GM12892 (cell line): Measurements from ENCODE around the gene NDUFAB1.

Experiments
- DNase-seq: peaks from one replicate; pipeline ENCODE4 v3.0.0; 2011; ENCODE audit not compliant: insufficient read length
- FAIRE-seq: peaks from 2 replicates; lab custom pipeline; 2011; peaks lifted over from hg19 to GRCh38; lab: Jason Lieb, UNC
- POLR2A ChIP-seq: IDR thresholded peaks from 2 replicates; pipeline ENCODE4 v1.6.1; 2011; ENCODE audit warnings: low read depth, low read length, control low read depth
- POLR2AphosphoS5 ChIP-seq: IDR thresholded peaks from 2 replicates; pipeline ENCODE4 v1.6.1; 2011; ENCODE audit warnings: low read depth, low read length, control low read depth
- TAF1 ChIP-seq: IDR thresholded peaks from 2 replicates; pipeline ENCODE4 v1.6.1; 2011; ENCODE audit warnings: low read depth, mild to moderate bottlenecking, control low read depth, low read length, borderline replicate concordance

The NDUFAB1 gene

GRCh38 chr16:23537390-23537789 is 58.7 kb downstream of the NDUFAB1 start:
- TF ChIP-seq POLR2A, result no peak
- no peak for TF ChIP-seq TAF1
- TF ChIP-seq POLR2AphosphoS5, result no peak
- DNase-seq, result no peak
- no peak for FAIRE-seq

GRCh38 chr16:23535901-23536300 is 60.2 kb downstream of the NDUFAB1 start:
- DNase-seq, result no peak
- no peak for FAIRE-seq
- no peak for TF ChIP-seq POLR2AphosphoS5
- no peak for TF ChIP-seq POLR2A
- no peak for TF ChIP-seq TAF1

DNA sequence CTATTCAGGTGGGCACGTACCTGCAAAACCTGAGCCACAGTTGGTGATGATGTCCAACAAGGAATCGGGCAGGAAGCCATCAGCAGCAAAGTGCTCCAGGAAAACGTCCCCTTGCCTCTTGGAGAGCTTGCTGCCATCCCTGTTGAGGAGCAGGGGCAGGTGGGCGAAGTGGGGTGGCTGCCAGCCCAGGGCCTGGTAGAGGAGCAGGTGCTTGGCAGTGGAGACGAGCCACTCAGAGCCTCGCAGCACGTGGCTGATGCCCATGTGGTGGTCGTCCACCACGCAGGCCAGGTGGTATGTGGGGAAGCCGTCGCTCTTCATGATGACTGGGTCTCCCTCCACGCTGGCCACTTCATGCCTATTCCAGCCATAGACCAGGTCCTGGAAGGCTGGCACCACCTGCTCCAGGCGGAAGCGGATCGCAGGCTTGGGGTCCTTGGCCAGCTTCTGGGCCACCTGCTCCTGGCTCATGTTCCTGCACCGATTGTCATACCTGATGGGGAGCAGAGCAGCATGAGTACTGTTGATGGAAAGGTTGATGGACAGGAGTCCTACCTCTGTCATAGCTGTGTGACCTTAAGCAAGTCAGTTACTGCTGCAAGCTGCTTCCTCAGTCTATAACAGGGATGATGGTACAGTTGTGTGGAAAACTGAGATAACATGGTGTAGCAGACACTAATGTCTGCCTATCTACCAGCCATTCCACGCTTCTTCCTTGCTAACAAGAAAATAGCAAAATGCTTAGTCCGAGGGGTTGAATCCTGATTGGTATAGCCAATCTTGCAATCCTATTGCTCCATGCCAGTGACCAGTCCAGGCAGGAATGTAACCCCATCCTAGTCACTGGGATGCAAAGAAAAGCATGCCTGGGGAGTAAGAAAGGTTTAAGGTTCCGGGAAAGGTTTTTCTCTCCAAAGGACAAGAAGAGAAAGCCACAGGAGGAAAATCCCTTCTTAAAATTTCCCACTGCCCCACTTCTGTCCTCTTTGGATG is 61.0 kb downstream of the NDUFAB1 start:
- TF ChIP-seq POLR2AphosphoS5, result no peak
- no peak for TF ChIP-seq TAF1
- no peak for TF ChIP-seq POLR2A
- FAIRE-seq, result no peak
- DNase-seq, result no peak

DNA sequence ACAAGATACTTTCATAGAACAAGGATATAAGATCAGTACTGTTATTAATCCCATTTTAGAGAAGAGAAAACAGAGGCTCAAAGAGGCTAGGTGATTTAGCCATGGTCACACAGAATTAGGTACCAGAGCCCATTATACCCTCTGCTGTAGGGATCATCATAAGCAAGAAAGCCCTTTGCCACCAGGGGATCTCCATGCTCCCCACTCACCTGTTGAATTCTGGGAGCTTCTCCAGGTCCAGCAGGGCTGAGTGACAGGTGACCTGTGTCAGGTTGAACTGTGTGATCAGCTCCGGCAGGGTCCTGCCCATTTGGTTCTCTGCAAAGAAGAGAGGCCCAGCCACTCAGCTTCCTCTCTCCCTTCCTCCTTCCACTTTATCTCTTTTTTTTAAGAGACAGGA is 63.7 kb downstream of the NDUFAB1 start:
- no peak for TF ChIP-seq POLR2AphosphoS5
- TF ChIP-seq TAF1, result no peak
- TF ChIP-seq POLR2A, result no peak
- DNase-seq, result no peak
- FAIRE-seq, result no peak
